HEK293T (cell line): ENCODE data around the gene EGFL8.
"Not testable (repeated sequence)": the region's sequence is repeated elsewhere in the genome, so short reads cannot be mapped to it uniquely, and the experiment has no call there.

ENCODE experiments used
- CTCF ChIA-PET: fragments of 350-600 bp; formaldehyde crosslinking; extraction: SDS; loops from one replicate; lab custom pipeline; 2021; ENCODE audit warnings: antibody characterized with exemption, inconsistent platforms; lab: Yijun Ruan, JAX
- POLR2A ChIA-PET: fragments of 350-600 bp; formaldehyde crosslinking; extraction: SDS; loops from one replicate; lab custom pipeline; 2020; ENCODE audit warnings: antibody characterized with exemption, inconsistent platforms; lab: Yijun Ruan, JAX
- DNase-seq: peaks from one replicate; pipeline ENCODE4 v3.0.0; 2012; ENCODE audit warnings: mixed read lengths; ENCODE audit errors: extremely low spot score
- ARNT ChIP-seq: fragments of 450-650 bp; IDR thresholded peaks from 2 replicates; pipeline ENCODE4 v1.6.1; 2017; ENCODE audit warnings: mild to moderate bottlenecking
- BHLHE40 ChIP-seq: fragments of 450-650 bp; IDR thresholded peaks from 2 replicates; pipeline ENCODE4 v1.6.1; 2016; ENCODE audit warnings: mild to moderate bottlenecking, moderate library complexity, borderline replicate concordance
- CTBP1 ChIP-seq: fragments of 450-650 bp; IDR thresholded peaks from 2 replicates; pipeline ENCODE4 v1.6.1; 2016; ENCODE audit warnings: borderline replicate concordance
- ELF4 ChIP-seq: fragments of 450-650 bp; IDR thresholded peaks from 2 replicates; pipeline ENCODE4 v1.6.1; 2017; ENCODE audit warnings: antibody characterized with exemption
- FOXA1 ChIP-seq: fragments of 450-650 bp; IDR thresholded peaks from 2 replicates; pipeline ENCODE4 v1.6.1; 2016; ENCODE audit warnings: mild to moderate bottlenecking
- FOXK2 ChIP-seq: fragments of 450-650 bp; IDR thresholded peaks from 2 replicates; pipeline ENCODE4 v1.6.1; 2016; ENCODE audit warnings: mild to moderate bottlenecking
- FOXM1 ChIP-seq: fragments of 450-650 bp; IDR thresholded peaks from 2 replicates; pipeline ENCODE4 v1.6.1; 2017; ENCODE audit warnings: mild to moderate bottlenecking, borderline replicate concordance
- HDGF ChIP-seq: fragments of 450-650 bp; IDR thresholded peaks from 2 replicates; pipeline ENCODE4 v1.6.1; 2017; ENCODE audit warnings: antibody characterized with exemption, borderline replicate concordance
- L3MBTL2 ChIP-seq: fragments of 450-650 bp; conservative IDR thresholded peaks from 2 replicates; pipeline ENCODE4 v1.6.1; 2016; ENCODE audit warnings: mild to moderate bottlenecking
- LEF1 ChIP-seq: fragments of 450-650 bp; IDR thresholded peaks from 2 replicates; pipeline ENCODE4 v1.6.1; 2017; ENCODE audit warnings: mild to moderate bottlenecking, borderline replicate concordance
- NFRKB ChIP-seq: fragments of 450-650 bp; IDR thresholded peaks from 2 replicates; pipeline ENCODE4 v1.6.1; 2016; ENCODE audit warnings: mild to moderate bottlenecking, moderate library complexity
- PKNOX1 ChIP-seq: fragments of 450-650 bp; IDR thresholded peaks from 2 replicates; pipeline ENCODE4 v1.6.1; 2016
- SP1 ChIP-seq: fragments of 450-650 bp; IDR thresholded peaks from 2 replicates; pipeline ENCODE4 v1.6.1; 2017
- SUZ12 ChIP-seq: fragments of 450-650 bp; IDR thresholded peaks from 2 replicates; pipeline ENCODE4 v1.6.1; 2016; ENCODE audit warnings: mild to moderate bottlenecking
- TARDBP ChIP-seq: fragments of 450-650 bp; IDR thresholded peaks from 2 replicates; pipeline ENCODE4 v1.6.1; 2016
- ZNF384 ChIP-seq: fragments of 450-650 bp; IDR thresholded peaks from 2 replicates; pipeline ENCODE4 v1.6.1; 2016

EGFL8 gene

DNA sequence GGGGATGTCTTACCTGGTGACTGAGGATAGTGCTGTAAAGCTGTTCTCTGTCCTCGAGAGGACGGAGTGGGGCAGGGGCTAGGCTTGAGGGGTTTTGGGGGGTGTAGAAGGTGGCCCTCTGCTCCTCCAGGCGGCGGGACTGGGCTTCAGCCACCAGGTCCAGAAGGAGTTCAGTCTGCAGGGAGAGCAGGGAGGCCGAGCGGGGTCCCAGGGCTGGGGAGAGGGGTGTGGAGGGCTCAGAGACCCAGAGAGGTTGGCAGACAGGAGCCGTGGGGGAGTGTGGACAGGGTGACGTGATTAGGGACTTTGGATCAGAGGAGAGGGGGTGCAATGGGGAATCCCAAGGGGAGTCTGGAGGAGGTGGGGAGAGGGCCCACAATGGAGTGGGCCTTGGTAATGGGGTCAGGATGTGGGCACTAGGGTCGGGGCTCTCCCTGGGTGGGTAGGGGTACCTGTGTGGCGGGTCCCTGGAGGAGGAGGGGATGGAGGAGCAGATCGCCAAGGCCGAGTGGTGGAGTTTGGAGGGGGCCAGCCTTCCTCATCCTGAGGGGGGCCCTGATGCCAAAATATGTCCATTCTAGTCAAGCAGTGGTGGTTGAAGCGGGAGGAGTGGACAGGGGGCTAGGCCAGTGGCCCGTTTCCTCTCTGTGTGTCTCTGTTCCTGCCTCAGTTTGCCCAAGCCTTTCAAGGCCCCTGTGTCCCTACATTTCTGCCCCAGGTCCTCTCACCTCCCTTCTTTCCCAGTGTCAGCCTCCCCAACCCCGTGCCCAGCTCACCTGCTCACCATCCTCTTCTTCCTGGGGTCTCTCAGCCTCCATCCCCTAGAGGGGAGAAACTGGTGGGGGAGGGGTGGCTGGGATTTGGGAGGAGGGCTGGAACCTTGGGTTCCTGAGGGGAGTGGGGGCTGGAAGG lies 27.6 kb downstream of the EGFL8 start:
- ChIA-PET POLR2A (interaction anchor here (0.9 to 11.7 kb wide), 3 partner anchors 14 to 62 kb away, joined by 4 to 153 read pairs (median 9); partner anchors contain the start of genes AGPAT1, FKBPL, PRRT1 and RNF5), CTCF (interaction anchor here (1.3 kb wide), 1 partner anchor 73 kb away, joined by 3 read pairs; no protein-coding TSS in a partner anchor)
- TF ChIP-seq ZNF384 (no peak), LEF1 (no peak), ELF4 (no peak), ARNT (no peak), L3MBTL2 (no peak), FOXA1 (no peak), PKNOX1 (no peak), TARDBP (no peak), CTBP1 (no peak), FOXM1 (no peak), NFRKB (no peak), SUZ12 (no peak), FOXK2 (no peak)
- DNase-seq = no peak

DNA sequence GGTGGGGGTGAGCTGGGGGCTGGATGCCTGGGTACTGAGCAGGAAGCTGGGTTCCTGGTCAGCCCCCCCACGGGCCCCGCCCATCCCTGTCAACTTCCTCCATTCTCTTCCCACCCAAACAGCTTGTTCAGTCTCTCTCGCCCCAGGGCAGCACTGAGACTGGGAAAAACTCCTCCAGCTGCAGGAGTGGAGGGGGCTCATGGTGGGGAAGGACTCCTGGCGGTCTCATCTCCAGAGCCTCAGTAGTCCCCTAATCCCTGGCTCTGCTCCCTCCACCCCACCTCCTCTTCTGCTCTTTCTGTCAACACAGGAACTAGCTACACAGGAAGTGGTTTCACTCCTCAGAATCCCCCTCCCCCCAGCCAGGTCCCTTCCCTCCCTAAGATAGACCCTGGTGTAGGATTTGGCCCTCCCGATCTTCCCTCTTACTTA lies 28.2 kb downstream of the EGFL8 start, which contains the start of gene GPSM3:
Gene GPSM3, minus strand, starts transcription at position 36 of the 432 bp plus-strand sequence. CDS start 130 bp downstream, outside the sequence.
- CTCF ChIA-PET = interaction anchor here (1.3 kb wide), 1 partner anchor 74 kb away, joined by 3 read pairs; no protein-coding TSS in a partner anchor
- POLR2A ChIA-PET = interaction anchor here (0.9 to 11.7 kb wide), 2 partner anchors 15 to 40 kb away, joined by 4 to 153 read pairs; partner anchors contain the start of genes AGPAT1, PRRT1 and RNF5
- no peak for DNase-seq
- TF ChIP-seq LEF1 = no peak

DNA sequence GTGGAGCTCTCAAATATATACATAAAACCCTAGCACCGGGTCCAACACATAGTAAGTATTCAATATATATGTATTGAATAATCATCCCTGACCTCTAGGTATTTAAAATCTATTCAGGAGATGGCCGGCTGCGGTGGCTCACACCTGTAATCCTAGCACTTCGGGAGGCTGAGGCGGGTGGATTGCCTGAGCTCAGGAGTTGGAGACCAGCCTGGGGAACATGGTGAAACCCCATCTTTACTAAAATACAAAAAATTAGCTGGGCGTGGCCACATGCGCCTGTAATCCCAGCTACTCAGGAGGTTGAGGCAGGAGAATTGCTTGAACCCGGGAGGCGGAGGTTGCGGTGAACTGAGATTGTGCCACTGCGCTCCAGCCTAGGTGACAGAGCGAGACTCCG lies 28.7 kb downstream of the EGFL8 start:
- ChIA-PET POLR2A (interaction anchor here (0.9 to 11.7 kb wide), 2 partner anchors 15 to 41 kb away, joined by 4 to 153 read pairs; partner anchors contain the start of genes AGPAT1, PRRT1 and RNF5), CTCF (interaction anchor here (1.3 kb wide), 1 partner anchor 75 kb away, joined by 3 read pairs; no protein-coding TSS in a partner anchor)
- DNase-seq = not testable (repeated sequence)

GRCh38 chr6:32194388-32194787 lies 30.0 kb downstream of the EGFL8 start:
- DNase-seq = no peak
- TF ChIP-seq SUZ12 (no peak), ELF4 (no peak), TARDBP (no peak), ZNF384 (no peak), ARNT (no peak), BHLHE40 (no peak), FOXM1 (no peak), CTBP1 (no peak), FOXK2 (no peak), FOXA1 (no peak), PKNOX1 (no peak), NFRKB (no peak), LEF1 (no peak), HDGF (no peak)
- POLR2A ChIA-PET = interaction anchor here (1.9 to 11.7 kb wide), 3 partner anchors 12 to 42 kb away, joined by 11 to 153 read pairs (median 16); partner anchors contain the start of genes AGPAT1 and RNF5
- CTCF ChIA-PET = no interaction called here

- DNase-seq = peak; percentile 47
- no peak for TF ChIP-seq L3MBTL2
- TF ChIP-seq FOXK2 = no peak
- TF ChIP-seq PKNOX1 = no peak
- TF ChIP-seq TARDBP = no peak
- TF ChIP-seq FOXM1 = no peak
- no peak for TF ChIP-seq ELF4
- TF ChIP-seq ZNF384 = no peak
- no peak for TF ChIP-seq BHLHE40
- TF ChIP-seq SP1 = no peak
- ChIA-PET POLR2A (interaction anchor here (0.5 to 11.7 kb wide), 22 partner anchors 11 to 777 kb away, joined by 3 to 153 read pairs (median 4); partner anchors contain the start of genes AGPAT1, ATF6B, FKBPL and MSH5), CTCF (interaction anchor here (0.6 to 1.2 kb wide), 5 partner anchors 65 to 676 kb away, joined by 3 to 4 read pairs (median 3); no protein-coding TSS in a partner anchor)
Observed at GRCh38 chr6:32194825-32195651, 30.6 kb downstream of the EGFL8 start.
